Measurements from ENCODE around the gene IL11. TPM values are rescaled to one million over a fixed set of nuclear protein-coding genes. Genes with fewer than 3 reads are reported as not detected.

Gene IL11
- total and polyA plus RNA-seq, 2 of the 13 experiments (the other 11 are each of a cell fraction or from before 2014, with no cell fraction given), result 2.5 to 2.9 TPM

DNA sequence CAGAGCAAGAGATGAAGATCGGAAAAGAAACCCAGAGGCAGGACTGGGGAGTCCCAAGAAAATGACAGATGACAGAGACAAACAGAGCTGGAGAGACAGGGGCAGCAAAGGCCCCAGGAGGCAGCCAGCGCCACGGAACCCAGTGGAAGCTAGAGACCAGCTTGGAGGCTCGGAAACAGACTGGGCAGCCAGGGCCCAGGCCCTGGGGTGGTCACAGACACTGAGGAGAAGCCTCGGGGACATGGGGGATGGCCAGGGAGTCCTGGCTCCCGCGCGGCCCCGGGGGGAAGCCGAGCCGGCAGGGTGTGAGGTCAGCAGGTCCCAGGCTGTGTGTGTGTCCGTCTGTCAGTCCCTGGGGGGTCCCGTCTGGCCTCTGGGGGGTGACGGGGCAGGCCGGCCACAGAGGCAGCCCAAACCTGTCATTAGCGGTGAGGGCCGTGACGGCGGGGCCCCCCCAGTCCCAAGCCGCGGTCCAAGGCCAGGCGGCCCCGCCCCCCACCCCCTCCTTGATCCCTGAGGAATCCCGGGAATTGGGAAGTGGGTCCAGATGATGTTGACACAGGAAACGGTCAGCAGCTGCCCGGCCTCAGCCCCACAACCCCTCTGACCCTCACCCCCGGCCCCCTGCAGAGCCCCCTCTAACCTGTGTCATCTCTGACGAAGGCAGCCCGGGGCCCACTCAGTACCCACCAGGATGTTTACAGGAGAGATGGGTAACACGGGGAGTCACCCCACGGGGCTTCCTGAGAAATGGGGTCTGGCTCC is 3.9 kb upstream of the IL11 start (continued):
- peak; percentile 93 for TF ChIP-seq PATZ1 (CRISPR knock-in tag; IDR thresholded peaks at IDR 0.05)
- TF ChIP-seq AGO1 (IDR thresholded peaks at IDR 0.05; ENCODE audit: low read depth, low read length, poor library complexity, severe bottlenecking), result no peak
- TF ChIP-seq ZNF772 (CRISPR knock-in tag; IDR thresholded peaks at IDR 0.05), result no peak
- peak; percentile 6; the same call in 1 of the 2 replicates for TF ChIP-seq RARA (CRISPR knock-in tag; IDR thresholded peaks at IDR 0.05)
- TF ChIP-seq, protein P1, sequence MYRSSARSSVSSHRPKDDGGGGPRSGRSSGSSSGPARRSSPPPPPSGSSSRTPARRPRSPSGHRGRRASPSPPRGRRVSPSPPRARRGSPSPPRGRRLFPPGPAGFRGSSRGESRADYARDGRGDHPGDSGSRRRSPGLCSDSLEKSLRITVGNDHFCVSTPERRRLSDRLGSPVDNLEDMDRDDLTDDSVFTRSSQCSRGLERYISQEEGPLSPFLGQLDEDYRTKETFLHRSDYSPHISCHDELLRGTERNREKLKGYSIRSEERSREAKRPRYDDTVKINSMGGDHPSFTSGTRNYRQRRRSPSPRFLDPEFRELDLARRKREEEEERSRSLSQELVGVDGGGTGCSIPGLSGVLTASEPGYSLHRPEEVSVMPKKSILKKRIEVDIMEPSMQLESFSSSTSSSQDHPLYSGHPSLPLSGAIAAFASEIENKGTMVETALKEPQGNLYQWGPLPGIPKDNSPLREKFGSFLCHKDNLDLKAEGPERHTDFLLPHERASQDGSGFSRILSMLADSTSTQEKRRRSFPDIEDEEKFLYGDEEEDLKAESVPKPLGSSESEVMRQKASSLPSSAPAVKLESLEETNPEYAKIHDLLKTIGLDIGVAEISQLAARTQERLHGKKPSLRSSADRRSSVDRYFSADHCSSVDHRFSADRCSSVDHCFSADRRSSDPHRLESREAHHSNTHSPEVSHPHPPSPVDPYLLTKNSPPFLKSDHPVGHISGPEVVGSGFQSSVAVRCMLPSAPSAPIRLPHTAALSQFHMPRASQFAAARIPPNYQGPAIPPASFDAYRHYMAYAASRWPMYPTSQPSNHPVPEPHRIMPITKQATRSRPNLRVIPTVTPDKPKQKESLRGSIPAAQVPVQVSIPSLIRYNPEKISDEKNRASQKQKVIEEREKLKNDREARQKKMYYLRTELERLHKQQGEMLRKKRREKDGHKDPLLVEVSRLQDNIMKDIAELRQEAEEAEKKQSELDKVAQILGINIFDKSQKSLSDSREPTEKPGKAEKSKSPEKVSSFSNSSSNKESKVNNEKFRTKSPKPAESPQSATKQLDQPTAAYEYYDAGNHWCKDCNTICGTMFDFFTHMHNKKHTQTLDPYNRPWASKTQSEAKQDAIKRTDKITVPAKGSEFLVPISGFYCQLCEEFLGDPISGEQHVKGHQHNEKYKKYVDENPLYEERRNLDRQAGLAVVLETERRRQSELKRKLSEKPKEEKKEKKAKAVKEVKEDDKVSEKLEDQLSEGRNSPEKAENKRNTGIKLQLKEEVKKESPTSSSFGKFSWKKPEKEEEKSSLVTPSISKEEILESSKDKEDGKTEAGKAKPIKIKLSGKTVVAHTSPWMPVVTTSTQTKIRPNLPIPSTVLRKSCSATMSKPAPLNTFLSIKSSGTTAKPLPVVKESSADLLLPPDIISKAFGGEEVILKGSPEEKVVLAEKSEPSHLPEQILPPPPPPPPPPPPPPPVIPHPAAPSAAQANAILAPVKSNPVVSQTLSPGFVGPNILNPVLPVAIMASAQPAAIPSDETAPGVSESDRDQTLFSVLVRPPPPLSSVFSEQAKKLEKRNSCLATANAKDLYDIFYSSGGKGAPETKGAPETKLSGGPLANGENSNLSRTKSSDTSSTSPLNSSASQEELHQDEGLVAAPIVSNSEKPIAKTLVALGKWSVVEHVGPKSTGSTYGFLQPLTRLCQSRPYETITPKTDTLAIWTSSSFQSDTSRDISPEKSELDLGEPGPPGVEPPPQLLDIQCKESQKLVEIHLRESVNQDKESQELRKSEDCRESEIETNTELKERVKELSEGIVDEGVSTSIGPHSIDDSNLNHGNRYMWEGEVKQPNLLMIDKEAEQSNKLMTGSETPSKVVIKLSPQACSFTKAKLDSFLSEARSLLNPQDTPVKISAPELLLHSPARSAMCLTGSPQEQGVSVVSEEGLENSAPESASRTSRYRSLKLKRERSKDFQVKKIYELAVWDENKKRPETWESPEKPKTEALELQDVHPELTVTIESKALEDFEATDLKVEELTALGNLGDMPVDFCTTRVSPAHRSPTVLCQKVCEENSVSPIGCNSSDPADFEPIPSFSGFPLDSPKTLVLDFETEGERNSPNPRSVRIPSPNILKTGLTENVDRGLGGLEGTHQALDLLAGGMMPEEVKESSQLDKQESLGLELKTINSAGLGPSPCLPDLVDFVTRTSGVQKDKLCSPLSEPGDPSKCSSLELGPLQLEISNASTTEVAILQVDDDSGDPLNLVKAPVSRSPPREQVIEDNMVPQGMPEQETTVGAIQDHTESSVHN (CRISPR knock-in tag; IDR thresholded peaks at IDR 0.05), result no peak
- TF ChIP-seq LCORL (IDR thresholded peaks at IDR 0.05), result no peak
- peak; percentile 44; the same call in 1 of the 2 replicates for TF ChIP-seq LCORL (CRISPR knock-in tag; IDR thresholded peaks at IDR 0.05)
